NCI-H345 (cell line): Measurements from ENCODE around the gene MRPL42.
"Not testable (repeated sequence)": the region's sequence is repeated elsewhere in the genome, so short reads cannot be mapped to it uniquely, and the experiment has no call there.

Experiments used
- DNase-seq: peaks from one replicate; lab custom pipeline; 2025; lab: John Stamatoyannopoulos, UW

MRPL42 gene

GRCh38 chr12:93467351-93468007, at the start of gene MRPL42:
Gene MRPL42, plus strand, starts transcription at chr12:93467514. Its CDS starts 1,772 bp downstream, at chr12:93469286.
- peak; percentile 92 for DNase-seq

GRCh38 chr12:93417967-93418480, 49.3 kb upstream of the MRPL42 start:
- DNase-seq, result no peak

- peak; percentile 39 for DNase-seq
Observed at GRCh38 chr12:93419388-93420034, 47.8 kb upstream of the MRPL42 start.

- DNase-seq, result no peak
Observed at GRCh38 chr12:93422050-93422449, 45.3 kb upstream of the MRPL42 start.

GRCh38 chr12:93425736-93426411, 41.4 kb upstream of the MRPL42 start:
- no peak for DNase-seq

GRCh38 chr12:93426412-93426805, 40.9 kb upstream of the MRPL42 start:
- no peak for DNase-seq

GRCh38 chr12:93427779-93428564, 39.3 kb upstream of the MRPL42 start:
- DNase-seq, result no peak

GRCh38 chr12:93429448-93429847, 37.9 kb upstream of the MRPL42 start:
- DNase-seq, result no peak

GRCh38 chr12:93429852-93430251, 37.5 kb upstream of the MRPL42 start:
- no peak for DNase-seq

GRCh38 chr12:93430280-93430679, 37.0 kb upstream of the MRPL42 start:
- no peak for DNase-seq

- not testable (repeated sequence) for DNase-seq
Observed at GRCh38 chr12:93432031-93432430, 35.3 kb upstream of the MRPL42 start.

GRCh38 chr12:93434256-93434865, 33.0 kb upstream of the MRPL42 start:
- DNase-seq, result no peak

GRCh38 chr12:93438266-93439050, 28.9 kb upstream of the MRPL42 start:
- DNase-seq, result no peak

- no peak for DNase-seq
Observed at GRCh38 chr12:93440043-93440835, 27.1 kb upstream of the MRPL42 start.

- peak; percentile 26 for DNase-seq
Observed at GRCh38 chr12:93441081-93441616, 26.2 kb upstream of the MRPL42 start.

- DNase-seq, result peak; percentile 97
Observed at GRCh38 chr12:93441617-93442410, 25.5 kb upstream of the MRPL42 start, which contains the start of gene UBE2N. Gene UBE2N, minus strand, starts transcription at chr12:93441947. Its CDS starts 63 bp downstream, at chr12:93441884.

- no peak for DNase-seq
Observed at GRCh38 chr12:93442411-93443340, 24.6 kb upstream of the MRPL42 start.

- no peak for DNase-seq
Observed at GRCh38 chr12:93443576-93443975, 23.7 kb upstream of the MRPL42 start.
